ENCODE measurements around the gene ACOX1.

The ACOX1 gene

GRCh38 chr17:75909051-75909811 lies 69.7 kb downstream of the ACOX1 start:
- no peak overlapping the region for H3K4me3 ChIP-seq (ENCODE audit: low read depth, low read length)
- DNase-seq (ENCODE audit: low read depth), result no peak
- TF ChIP-seq CTCF (conservative IDR thresholded peaks at IDR 0.05; ENCODE audit: low read depth, low read length), result no peak

GRCh38 chr17:75908201-75908600 lies 70.8 kb downstream of the ACOX1 start:
- no peak for DNase-seq (ENCODE audit: low read depth)
- TF ChIP-seq CTCF (conservative IDR thresholded peaks at IDR 0.05; ENCODE audit: low read depth, low read length), result no peak
- H3K4me3 ChIP-seq (ENCODE audit: low read depth, low read length), result no peak overlapping the region

GRCh38 chr17:75906143-75906884 lies 72.7 kb downstream of the ACOX1 start:
- TF ChIP-seq CTCF (conservative IDR thresholded peaks at IDR 0.05; ENCODE audit: low read depth, low read length), result no peak
- DNase-seq (ENCODE audit: low read depth), result no peak
- H3K4me3 ChIP-seq (ENCODE audit: low read depth, low read length), result no peak overlapping the region

GRCh38 chr17:75904749-75905521 lies 74.0 kb downstream of the ACOX1 start, which contains the start of gene MRPL38:
MRPL38 (minus strand) TSS chr17:75904884; CDS start chr17:75904875, 9 bp downstream.
- DNase-seq (ENCODE audit: low read depth), result peak; percentile 95
- peak within 1 kb of the TSS; percentile 82 for H3K4me3 ChIP-seq (ENCODE audit: low read depth, low read length)
- TF ChIP-seq CTCF (conservative IDR thresholded peaks at IDR 0.05; ENCODE audit: low read depth, low read length), result peak; percentile 79

GRCh38 chr17:75902406-75902805 lies 76.6 kb downstream of the ACOX1 start:
- DNase-seq (ENCODE audit: low read depth), result no peak
- no peak for TF ChIP-seq CTCF (conservative IDR thresholded peaks at IDR 0.05; ENCODE audit: low read depth, low read length)
- no peak overlapping the region for H3K4me3 ChIP-seq (ENCODE audit: low read depth, low read length)

GRCh38 chr17:75901727-75902126 lies 77.2 kb downstream of the ACOX1 start:
- H3K4me3 ChIP-seq (ENCODE audit: low read depth, low read length), result no peak overlapping the region
- TF ChIP-seq CTCF (conservative IDR thresholded peaks at IDR 0.05; ENCODE audit: low read depth, low read length), result no peak
- DNase-seq (ENCODE audit: low read depth), result no peak
